NB4 (cell line): ENCODE results near the gene CIB2.

ENCODE experiments used
- CTCF ChIP-seq: IDR thresholded peaks from one replicate; pipeline ENCODE4 v1.5.1; 2012; ENCODE audit warnings: low read depth, low read length
- MAX ChIP-seq: IDR thresholded peaks from 2 replicates; pipeline ENCODE4 v1.6.1; 2011; ENCODE audit warnings: low read depth, low read length
- POLR2A ChIP-seq: IDR thresholded peaks from 2 replicates; pipeline ENCODE4 v1.6.1; 2011; ENCODE audit warnings: mild to moderate bottlenecking; ENCODE audit not compliant: insufficient read length; ENCODE audit errors: extremely low read depth

DNA sequence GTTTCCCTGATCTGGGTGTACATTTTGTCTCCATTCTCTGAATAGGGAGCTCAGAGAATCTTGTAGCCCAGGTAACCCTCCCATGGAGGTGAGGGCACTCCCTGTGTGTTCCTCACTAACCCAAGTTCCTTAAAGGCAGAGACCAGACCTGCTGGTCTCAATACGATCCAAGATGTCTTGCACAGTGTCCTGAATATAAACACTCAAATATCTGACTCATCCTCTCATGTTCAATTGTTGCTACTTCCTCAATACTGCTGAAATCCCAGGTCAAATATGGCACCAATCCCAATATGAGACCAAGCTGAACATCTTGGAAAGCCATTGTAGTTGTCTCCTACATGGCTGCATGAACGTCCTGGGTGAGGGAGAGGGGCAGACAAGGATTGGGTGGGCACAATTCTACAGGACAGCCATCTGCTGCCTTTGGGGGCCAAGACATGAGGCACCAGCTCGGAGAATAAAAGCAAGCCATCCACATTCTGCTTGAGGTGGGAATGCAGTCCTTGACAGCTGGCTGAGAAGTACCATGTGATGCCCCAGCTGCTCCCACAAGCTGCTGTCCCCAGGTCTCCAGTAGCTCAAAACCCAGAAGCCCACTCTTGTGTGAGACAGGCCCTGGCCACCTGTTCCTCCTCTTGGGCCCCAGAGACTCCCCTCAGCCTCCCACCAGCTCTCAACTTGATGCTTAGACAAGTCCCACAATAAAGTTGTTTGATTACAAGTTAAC, 72.0 kb downstream of the CIB2 start:
- TF ChIP-seq MAX (peak; percentile 60), POLR2A (no peak), CTCF (no peak)
